22Rv1 (cell line): Measurements from ENCODE around the gene LMBR1.

ENCODE experiments used
- H3K27ac ChIP-seq: fragments of 450-650 bp; 2 replicates; pipeline ENCODE4 v1.5.1; 2017
- CTCF ChIP-seq: fragments of 450-650 bp; IDR thresholded peaks from 2 replicates; pipeline ENCODE4 v1.5.1; 2017; ENCODE audit warnings: mild to moderate bottlenecking
- ZFX ChIP-seq: fragments of 450-650 bp; IDR thresholded peaks from 2 replicates; pipeline ENCODE4 v1.6.1; 2017; ENCODE audit warnings: antibody characterized with exemption, borderline replicate concordance

The LMBR1 gene

GRCh38 chr7:156677374-156678054, 215.5 kb downstream of the LMBR1 start:
- H3K27ac ChIP-seq = no peak overlapping the region
- TF ChIP-seq CTCF (no peak), ZFX (no peak)

GRCh38 chr7:156676263-156676662, 216.7 kb downstream of the LMBR1 start:
- TF ChIP-seq ZFX = no peak
- TF ChIP-seq CTCF = no peak
- H3K27ac ChIP-seq = no peak overlapping the region

- no peak overlapping the region for H3K27ac ChIP-seq
- TF ChIP-seq CTCF (no peak), ZFX (no peak)
Observed at GRCh38 chr7:156675721-156676120, 217.3 kb downstream of the LMBR1 start.

- H3K27ac ChIP-seq = no peak overlapping the region
- no peak for TF ChIP-seq ZFX
- TF ChIP-seq CTCF = no peak
Observed at GRCh38 chr7:156673902-156674301, 219.1 kb downstream of the LMBR1 start.

DNA sequence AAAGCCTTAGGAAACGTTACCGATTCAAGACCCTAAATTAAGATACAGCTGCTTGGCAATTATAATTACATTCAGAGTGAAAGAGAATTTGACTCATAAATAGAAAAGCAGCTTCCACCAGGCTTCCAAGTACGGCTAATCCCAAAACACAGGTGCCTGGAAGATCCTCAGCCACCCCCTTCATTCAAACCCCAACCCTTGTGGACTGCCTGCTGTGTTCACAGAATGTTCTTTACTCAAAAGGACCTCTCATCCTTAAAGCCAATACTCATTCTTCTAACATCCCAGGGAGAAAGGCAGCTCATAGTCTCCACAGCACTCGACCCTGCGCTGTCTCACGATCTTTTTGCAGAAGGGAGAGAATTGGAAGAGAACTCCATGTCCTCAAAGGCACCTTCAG, 219.5 kb downstream of the LMBR1 start:
- TF ChIP-seq ZFX = no peak
- no peak for TF ChIP-seq CTCF
- H3K27ac ChIP-seq = no peak overlapping the region

DNA sequence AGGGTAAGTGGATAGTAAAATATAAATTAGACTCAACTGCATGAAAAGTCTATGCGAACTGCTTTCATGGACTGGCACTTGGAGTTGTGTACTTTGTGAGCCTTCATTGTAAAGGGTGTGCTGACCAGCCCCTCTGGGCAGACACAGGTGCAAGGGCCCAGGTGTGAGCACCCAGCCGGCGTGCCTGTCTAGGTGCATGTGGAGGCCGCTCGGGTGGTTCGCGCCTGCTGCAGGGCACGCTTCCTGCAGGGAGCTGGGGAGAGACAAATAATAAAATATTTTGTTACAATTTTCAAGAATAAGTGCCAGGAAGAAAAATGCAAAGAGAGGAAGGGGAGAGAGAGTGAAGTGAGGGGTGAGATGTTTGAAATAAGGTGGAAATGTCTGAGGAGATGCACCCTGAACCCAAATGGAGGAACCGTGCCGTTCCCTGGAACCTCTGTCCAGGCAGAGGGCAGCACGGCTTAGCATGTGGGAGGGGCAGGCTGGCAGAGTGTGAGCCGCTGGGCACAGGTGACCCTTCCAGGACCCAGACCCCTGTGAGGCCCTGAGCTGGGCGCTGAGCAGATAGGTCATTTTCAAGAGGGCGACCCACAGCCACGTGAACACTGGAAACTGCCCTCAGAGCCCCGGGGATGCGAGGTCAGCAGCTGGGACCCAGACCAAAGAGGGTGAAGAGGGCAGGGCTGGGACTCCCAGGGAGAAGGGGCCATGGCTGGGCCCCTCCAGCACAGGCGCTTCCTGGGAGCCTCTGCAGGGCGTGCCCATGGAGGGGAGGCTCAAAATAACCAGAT, 223.8 kb downstream of the LMBR1 start:
- no peak for TF ChIP-seq ZFX
- TF ChIP-seq CTCF = no peak
- no peak overlapping the region for H3K27ac ChIP-seq

DNA sequence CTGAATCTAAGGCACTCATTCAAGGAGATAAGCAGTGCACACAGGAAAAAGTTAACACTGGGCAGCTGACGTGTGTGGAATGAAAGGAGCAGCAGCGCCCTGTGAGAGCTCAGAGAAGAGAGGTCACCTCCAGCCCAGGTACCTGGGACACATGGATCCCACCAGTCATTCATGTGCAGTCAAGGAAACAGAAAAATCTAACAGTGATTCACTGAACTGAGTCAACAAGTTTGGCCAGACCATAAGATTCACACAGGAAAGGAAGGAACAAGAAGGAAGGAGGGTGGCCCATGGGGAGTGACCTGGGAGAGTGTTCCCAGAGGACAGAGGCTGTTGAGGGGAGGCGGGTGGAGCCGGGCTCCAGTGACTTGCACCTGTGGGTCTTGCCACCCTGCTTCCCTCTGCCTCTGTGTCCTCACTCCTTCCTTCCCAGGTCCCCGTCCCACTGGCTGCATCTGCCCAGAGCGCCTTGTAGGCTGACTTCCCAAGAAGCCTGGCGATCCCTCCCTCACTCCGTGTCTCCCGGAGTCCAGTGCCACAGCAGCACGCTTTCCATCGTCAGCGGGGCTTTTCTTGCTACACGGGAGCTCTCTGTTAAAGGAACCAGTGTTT, 224.7 kb downstream of the LMBR1 start:
- H3K27ac ChIP-seq = no peak overlapping the region

More for the DNA sequence above, 224.7 kb downstream of the LMBR1 start:
- no peak for TF ChIP-seq ZFX
- no peak for TF ChIP-seq CTCF
